HT1080 (cell line): ENCODE data around the gene RHBDL2. TPM values are rescaled to one million over a fixed set of nuclear protein-coding genes. Genes with fewer than 3 reads are reported as not detected.
"Not testable (repeated sequence)": the region's sequence is repeated elsewhere in the genome, so short reads cannot be mapped to it uniquely, and the experiment has no call there.

Source experiments
- DNase-seq: peaks from one replicate; pipeline ENCODE4 v3.0.0-alpha.2; 2015; ENCODE audit warnings: low read depth
- total RNA-seq: library from RNA; depleted of rRNA; stranded (reverse); fragments of >200 nt; shearing (Covaris generic); gene quantifications from 2 replicates; pipeline ENCODE4 v1.2.3, GENCODE V29; 2014

Gene RHBDL2
- total RNA-seq, 1 experiment from 2014 or later, result 2.7 TPM

GRCh38 chr1:38885092-38885491 is 56.5 kb downstream of the RHBDL2 start:
- DNase-seq, result no peak

DNA sequence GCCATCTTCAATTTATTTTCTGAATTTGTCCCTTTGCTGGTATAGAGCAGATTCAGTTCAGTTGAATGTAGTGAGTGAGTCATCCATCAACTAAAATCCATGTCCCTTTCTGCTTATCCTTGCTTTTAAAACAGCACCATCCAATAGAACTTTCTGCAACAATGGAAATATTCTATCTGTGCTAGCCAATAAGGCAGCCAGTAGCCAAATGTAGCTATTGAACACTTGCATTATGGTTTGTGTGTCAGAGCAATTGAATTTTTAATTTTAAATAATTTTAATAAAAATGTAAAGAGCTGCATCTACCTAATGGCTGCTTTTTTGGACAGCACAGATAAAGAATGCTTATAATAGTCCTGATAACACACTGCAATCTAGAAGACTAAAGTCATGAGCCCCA is 60.1 kb downstream of the RHBDL2 start, which contains the start of gene GJA9:
GJA9 (minus strand) TSS at position 101 of the 400 bp plus-strand sequence. CDS start 5,489 bp downstream, outside the sequence.
- no peak for DNase-seq

GRCh38 chr1:38875811-38876210 is 65.8 kb downstream of the RHBDL2 start:
- DNase-seq, result no peak

DNA sequence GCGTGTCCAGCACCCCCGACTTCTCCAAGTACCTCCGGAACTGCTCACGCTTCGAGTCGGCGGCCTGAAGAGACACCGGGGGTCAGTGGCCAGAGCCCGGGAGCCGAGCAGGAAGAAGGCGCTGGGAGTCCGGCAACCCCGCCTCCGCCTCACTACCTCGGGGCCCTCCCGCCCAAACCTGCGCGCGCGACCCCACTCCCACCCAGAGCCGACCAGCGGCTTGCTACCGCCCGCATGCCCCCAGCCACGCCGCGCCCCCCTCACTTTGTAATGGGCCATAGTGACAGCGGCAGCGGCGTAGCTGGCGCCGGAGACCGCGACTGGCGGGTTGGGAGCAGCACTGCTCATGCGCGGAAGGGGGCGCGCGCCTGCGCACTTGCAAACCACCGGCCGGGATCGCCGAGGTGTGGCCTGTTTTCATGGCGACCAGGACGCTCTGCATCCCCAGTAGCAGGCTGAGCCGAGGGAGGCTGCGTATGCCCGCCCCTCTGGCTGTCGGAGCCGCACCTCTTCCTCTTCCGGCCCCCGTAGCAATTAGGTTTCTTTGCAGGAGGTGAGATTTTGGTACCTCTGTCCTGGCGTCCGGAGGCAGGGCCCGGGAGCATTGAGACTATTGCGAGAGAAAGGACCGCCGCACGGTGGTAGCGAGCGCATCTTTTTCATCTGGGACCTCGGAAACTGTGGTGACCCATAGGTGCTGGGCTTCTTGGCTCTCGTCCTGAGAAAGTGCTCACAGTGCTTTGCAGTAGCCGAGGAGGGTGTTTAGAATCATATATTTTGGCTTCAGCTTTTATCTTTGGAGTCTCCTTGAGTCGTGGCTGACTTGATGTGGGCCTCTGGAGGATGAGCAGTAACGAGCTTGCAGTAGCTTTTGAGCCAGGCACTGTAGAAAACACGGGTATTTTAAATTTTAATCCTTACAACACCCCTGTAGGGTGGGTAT is 68.3 kb downstream of the RHBDL2 start, which contains the start of gene MYCBP:
MYCBP (minus strand) TSS at position 322 of the 943 bp plus-strand sequence; CDS start at position 279, 43 bp downstream.
- DNase-seq, result peak; percentile 96

GRCh38 chr1:38872401-38873026 is 69.1 kb downstream of the RHBDL2 start:
- DNase-seq, result no peak

GRCh38 chr1:38870996-38871395 is 70.6 kb downstream of the RHBDL2 start:
- DNase-seq, result no peak

- DNase-seq, result no peak
Observed at GRCh38 chr1:38867208-38867607, 74.4 kb downstream of the RHBDL2 start.

GRCh38 chr1:38865112-38865715 is 76.4 kb downstream of the RHBDL2 start:
- no peak for DNase-seq

DNA sequence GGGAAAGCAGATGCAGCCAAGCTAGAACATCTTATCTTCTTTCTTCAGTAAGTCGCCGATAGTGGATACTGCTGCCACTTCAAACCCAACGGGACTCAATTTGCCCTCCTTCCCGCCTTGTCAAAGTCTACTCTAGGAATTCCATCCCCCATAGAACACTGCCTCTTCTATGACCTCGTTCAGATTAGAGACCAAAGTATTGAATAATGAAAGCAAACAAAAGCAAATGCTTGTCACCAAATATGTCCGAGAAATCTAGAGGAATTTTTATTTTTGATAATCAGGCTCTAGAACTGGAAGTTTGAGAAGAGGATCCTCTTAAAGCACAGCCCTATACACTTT is 81.2 kb downstream of the RHBDL2 start:
- DNase-seq, result no peak

GRCh38 chr1:38859561-38860453 is 81.8 kb downstream of the RHBDL2 start, which contains the start of gene RRAGC:
RRAGC (minus strand) TSS chr1:38859772; CDS start chr1:38859646, 126 bp downstream.
- DNase-seq, result peak; percentile 96

GRCh38 chr1:38858833-38859560 is 82.6 kb downstream of the RHBDL2 start:
- peak; percentile 51 for DNase-seq

DNA sequence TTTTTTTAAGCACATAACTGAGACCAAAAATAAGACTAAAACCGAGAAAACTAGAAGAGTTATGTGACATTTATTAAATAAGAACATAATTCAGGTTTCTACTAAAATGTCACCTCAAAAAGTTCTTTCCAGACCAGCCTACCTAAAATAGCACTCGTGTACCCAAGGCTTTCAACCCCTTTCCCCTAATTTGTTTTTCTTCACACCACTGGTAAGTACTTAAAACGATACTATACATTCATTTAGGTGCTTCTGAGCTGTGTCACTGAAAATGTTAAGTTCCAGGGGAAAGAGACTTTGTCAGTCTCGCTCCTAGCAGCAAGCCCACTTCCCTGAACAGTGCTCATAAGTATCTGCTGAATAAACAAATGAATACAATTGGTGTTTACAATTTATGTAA is 88.8 kb downstream of the RHBDL2 start:
- DNase-seq, result no peak

GRCh38 chr1:38848071-38848470 is 93.6 kb downstream of the RHBDL2 start:
- DNase-seq, result no peak

DNA sequence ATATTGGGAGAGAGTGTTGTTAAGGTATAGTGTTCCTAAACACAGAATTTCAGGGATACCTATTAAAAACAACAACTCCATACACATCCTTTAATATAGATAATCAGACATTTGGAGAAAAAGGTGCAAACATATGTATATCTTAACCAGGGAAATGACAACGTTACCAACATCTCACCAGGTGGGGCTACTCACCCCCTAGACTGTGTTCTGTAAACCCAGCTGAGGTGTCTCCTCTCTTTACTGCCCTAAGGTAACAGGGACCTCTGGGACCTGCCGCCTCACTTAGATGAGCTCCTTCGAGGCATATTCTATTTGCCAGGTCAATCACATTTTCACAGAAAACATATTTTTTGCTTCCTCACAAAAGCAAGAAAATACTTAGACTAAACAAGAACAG is 95.4 kb downstream of the RHBDL2 start:
- no peak for DNase-seq

DNA sequence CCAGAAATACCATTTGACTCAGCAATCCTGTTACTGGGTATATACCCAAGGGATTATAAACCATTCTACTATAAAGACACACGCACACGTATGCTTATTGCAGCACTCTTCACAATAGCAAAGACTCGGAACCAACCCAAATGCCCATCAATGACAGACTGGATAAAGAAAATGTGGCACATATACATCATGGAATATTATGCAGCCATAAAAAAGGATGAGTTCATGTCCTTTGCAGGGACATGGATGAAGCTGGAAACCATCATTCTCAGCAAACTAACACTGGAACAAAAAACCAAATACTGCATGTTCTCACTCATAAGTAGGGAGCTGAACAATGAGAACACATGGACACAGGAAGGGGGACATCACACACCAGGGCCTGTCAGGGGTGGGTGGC is 96.5 kb downstream of the RHBDL2 start:
- not testable (repeated sequence) for DNase-seq

DNA sequence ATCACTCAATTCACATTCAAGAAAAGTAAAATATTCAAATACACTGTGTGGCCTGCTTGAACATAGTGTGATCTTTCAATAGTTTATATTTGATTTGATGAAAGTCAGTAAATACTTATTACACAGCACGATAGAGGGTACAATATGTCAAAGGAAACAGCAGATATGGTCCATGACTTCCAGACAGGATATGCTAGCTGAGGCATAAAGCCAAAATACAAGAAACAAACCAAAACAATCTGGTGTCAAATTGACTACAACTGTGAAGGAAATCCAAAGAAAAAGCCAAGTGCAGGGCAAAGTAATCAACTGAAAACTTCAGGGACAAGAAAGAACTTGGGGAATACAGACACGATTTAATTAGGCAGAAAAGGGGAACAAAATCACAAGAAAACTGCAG is 101.3 kb downstream of the RHBDL2 start:
- DNase-seq, result no peak

- DNase-seq, result no peak
Observed at GRCh38 chr1:38839363-38839762, 102.3 kb downstream of the RHBDL2 start.

- DNase-seq, result not testable (repeated sequence)
Observed at GRCh38 chr1:38836316-38836715, 105.3 kb downstream of the RHBDL2 start.
